ENCODE results near the gene KRT81. TPM values are rescaled to one million over a fixed set of nuclear protein-coding genes. Genes with fewer than 3 reads are reported as not detected.

The KRT81 gene
- total and polyA plus RNA-seq, 2 donors (not counting 1 experiment from before 2014, with no cell fraction given) = not detected

GRCh38 chr12:52254180-52254964, 37.0 kb downstream of the KRT81 start:
- Histone ChIP-seq H2AFZ (ENCODE audit: insufficient read depth, low read depth, low read length, poor library complexity, severe bottlenecking) (no peak overlapping the region), H3K4me1 (ENCODE audit: control insufficient read depth in 2 of 2, insufficient read depth in 2 of 2, low read length in 2 of 2) (no peaks in the 10 kb centered on the region), H3K9ac (ENCODE audit: low read length) (no peak overlapping the region), H3K27ac (ENCODE audit: low read length in 2 of 2) (no peak overlapping the region), H3K9me3 (ENCODE audit: control extremely low read depth in 1 of 3, control insufficient read depth in 2 of 3, insufficient read depth in 1 of 3, low read length in 2 of 3) (no peaks in the 10 kb centered on the region), H4K20me1 (ENCODE audit: control insufficient read depth, insufficient read depth, low read length, poor library complexity, severe bottlenecking) (no peaks in the 10 kb centered on the region), H3K4me2 (replicated peaks; ENCODE audit: low read depth, low read length, poor library complexity, severe bottlenecking) (no peak overlapping the region), H3K36me3 (replicated peaks in 1 of 2; ENCODE audit: control extremely low read depth in 1 of 2, control insufficient read depth in 1 of 2, extremely low read depth in 1 of 2, insufficient read depth in 2 of 2, low read length in 1 of 2) (no peaks in the 10 kb centered on the region), H3K79me2 (ENCODE audit: control insufficient read depth, insufficient read depth, low read length) (no peaks in the 10 kb centered on the region), H3K27me3 (replicated peaks in 1 of 4; ENCODE audit: control extremely low read depth in 1 of 4, control insufficient read depth in 3 of 4, insufficient read depth in 4 of 4, low read length in 3 of 4) (peaks cover 0 to 32% (median 7%) of the 10 kb centered on the region in 4 experiments), H3K4me3 (ENCODE audit: control extremely low read depth in 1 of 5, extremely low read depth in 1 of 5, insufficient read depth in 1 of 5, low read depth in 2 of 5, low read length in 4 of 5) (no peak overlapping the region)
- Mint-ChIP-seq H3K27ac (no peak overlapping the region), H3K4me3 (no peak overlapping the region), H3K4me1 (peaks cover 2% of the 10 kb centered on the region), H3K9me3 (ENCODE audit: insufficient read depth) (no peaks in the 10 kb centered on the region), H3K27me3 (peaks cover 49% of the 10 kb centered on the region)
- TF ChIP-seq EZH2 (IDR thresholded peaks at IDR 0.05; ENCODE audit: borderline replicate concordance, insufficient read depth, low read depth, low read length, poor library complexity, severe bottlenecking) (no peak), CTCF (IDR thresholded peaks at IDR 0.05) (no peak)
- ChIA-PET POLR2A (no interaction called here), CTCF (interaction anchor here (1.1 kb wide), 1 partner anchor 17 kb away, joined by 3 read pairs; no protein-coding TSS in a partner anchor)
- DNase-seq (no peak), ATAC-seq (ENCODE audit: low read depth) (no peak)
- 93% methylated on average over 8 of the region's 10 CpGs for WGBS (ENCODE audit: insufficient coverage)
- intact Hi-C loops (cut with micrococcal nuclease) = no loop called here
